Liver (tissue), 9 donors: Measurements from ENCODE around the gene COL19A1. TPM values are rescaled to one million over a fixed set of nuclear protein-coding genes. Genes with fewer than 3 reads are reported as not detected.

ENCODE experiments used
- DNase-seq: peaks from one replicate; pipeline ENCODE4 v3.0.0-alpha.2; 2017; ENCODE audit warnings: low spot score
- H3K27ac ChIP-seq, 2 donors: one replicate each; pipeline ENCODE4 v1.7.0; 2013; ENCODE audit warnings: inconsistent platforms in 2 of 2, low read length in 2 of 2, control low read depth in 1 of 2, low read depth in 1 of 2, mild to moderate bottlenecking in 1 of 2
- H3K27me3 ChIP-seq, 4 donors: one replicate each; pipeline versions ENCODE4 v1.6.1 to v1.7.0; 2013; ENCODE audit warnings: low read length in 3 of 4, inconsistent platforms in 1 of 4, mild to moderate bottlenecking in 1 of 4, moderate library complexity in 1 of 4; ENCODE audit not compliant: control insufficient read depth in 4 of 4, insufficient read depth in 4 of 4
- H3K36me3 ChIP-seq, 4 donors: one replicate each; pipeline versions ENCODE4 v1.6.1 to v1.7.0; 2013; ENCODE audit warnings: low read length in 3 of 4, mild to moderate bottlenecking in 3 of 4, low read depth in 1 of 4, moderate library complexity in 1 of 4; ENCODE audit not compliant: control insufficient read depth in 4 of 4, insufficient read depth in 3 of 4
- H3K4me1 ChIP-seq, 4 donors: one replicate each; pipeline versions ENCODE4 v1.6.1 to v1.7.0; 2013; ENCODE audit warnings: low read length in 3 of 4, mild to moderate bottlenecking in 3 of 4, moderate library complexity in 1 of 4; ENCODE audit not compliant: control insufficient read depth in 4 of 4, insufficient read depth in 4 of 4
- H3K4me3 ChIP-seq, 3 donors: one replicate each; pipeline versions ENCODE4 v1.6.1 to v1.7.0; 2013; ENCODE audit warnings: low read length in 3 of 3, control low read depth in 1 of 3, low read depth in 1 of 3, mild to moderate bottlenecking in 1 of 3
- H3K9ac ChIP-seq, 2 donors: one replicate each; pipeline ENCODE4 v1.7.0; 2013; ENCODE audit warnings: low read length in 2 of 2, mild to moderate bottlenecking in 2 of 2, moderate library complexity in 2 of 2, control low read depth in 1 of 2, low read depth in 1 of 2
- H3K9me3 ChIP-seq, 4 donors: one replicate each; pipeline versions ENCODE4 v1.6.1 to v1.7.0; 2013; ENCODE audit warnings: low read length in 3 of 4; ENCODE audit not compliant: control insufficient read depth in 4 of 4
- EGR1 ChIP-seq, 2 donors: IDR thresholded peaks; 2 replicates each; pipeline ENCODE4 v1.6.1; 2016 to 2018; ENCODE audit warnings: antibody characterized with exemption in 2 of 2, low read depth in 2 of 2
- FOXA1 ChIP-seq: IDR thresholded peaks from 2 replicates; pipeline ENCODE4 v1.6.1; 2016; ENCODE audit warnings: antibody characterized with exemption
- FOXA2 ChIP-seq: IDR thresholded peaks from 2 replicates; pipeline ENCODE4 v1.6.1; 2016; ENCODE audit warnings: antibody characterized with exemption
- GABPA ChIP-seq, 2 donors: IDR thresholded peaks in 1 of 2; conservative IDR thresholded peaks in 1 of 2; 2 replicates each; pipeline ENCODE4 v1.6.1; 2016; ENCODE audit warnings: antibody characterized with exemption in 2 of 2, mild to moderate bottlenecking in 1 of 2, moderate library complexity in 1 of 2
- HNF4A ChIP-seq, 2 donors: conservative IDR thresholded peaks; 2 replicates each; pipeline ENCODE4 v1.6.1; 2016; ENCODE audit warnings: antibody characterized with exemption in 2 of 2, mild to moderate bottlenecking in 2 of 2
- HNF4G ChIP-seq: IDR thresholded peaks from 2 replicates; pipeline ENCODE4 v1.6.1; 2016; ENCODE audit warnings: antibody characterized with exemption
- JUND ChIP-seq, 2 donors: IDR thresholded peaks; 2 replicates each; pipeline ENCODE4 v1.6.1; 2016; ENCODE audit warnings: antibody characterized with exemption in 2 of 2
- MAX ChIP-seq: IDR thresholded peaks from 2 replicates; pipeline ENCODE4 v1.6.1; 2016; ENCODE audit warnings: antibody characterized with exemption
- NR2F2 ChIP-seq: IDR thresholded peaks from 2 replicates; pipeline ENCODE4 v1.6.1; 2016; ENCODE audit warnings: antibody characterized with exemption
- RAD21 ChIP-seq, 2 donors: IDR thresholded peaks; 2 replicates each; pipeline ENCODE4 v1.6.1; 2016; ENCODE audit warnings: antibody characterized with exemption in 2 of 2, mild to moderate bottlenecking in 2 of 2
- REST ChIP-seq: IDR thresholded peaks from 2 replicates; pipeline ENCODE4 v1.6.1; 2016; ENCODE audit warnings: antibody characterized with exemption, mild to moderate bottlenecking
- RXRA ChIP-seq, 2 donors: IDR thresholded peaks; 2 replicates each; pipeline ENCODE4 v1.6.1; 2017 to 2018; ENCODE audit warnings: antibody characterized with exemption in 2 of 2, mild to moderate bottlenecking in 1 of 2
- SP1 ChIP-seq: IDR thresholded peaks from 2 replicates; pipeline ENCODE4 v1.6.1; 2018; ENCODE audit warnings: antibody characterized with exemption, mild to moderate bottlenecking
- TAF1 ChIP-seq: conservative IDR thresholded peaks from 2 replicates; pipeline ENCODE4 v1.6.1; 2016; ENCODE audit warnings: antibody characterized with exemption, mild to moderate bottlenecking
- YY1 ChIP-seq: IDR thresholded peaks from 2 replicates; pipeline ENCODE4 v1.6.1; 2016; ENCODE audit warnings: antibody characterized with exemption, mild to moderate bottlenecking
- ZBTB33 ChIP-seq: IDR thresholded peaks from 2 replicates; pipeline ENCODE4 v1.6.1; 2016; ENCODE audit warnings: antibody characterized with exemption
- WGBS: extraction: QIAGEN DNeasy Blood & Tissue Kit; methylation state at CpG from one replicate; pipeline ENCODE4 v1.1.7; 2013; 5-methylcytosine and 5-hydroxymethylcytosine counted together
- polyA plus RNA-seq, 2 donors: library from polyadenylated mRNA; stranded (reverse) in 1 of 2; unstranded in 1 of 2; fragments of 200-250 nt in 1 of 2; fragments of >200 nt in 1 of 2; fragmentation: Nextera tagmentation in 1 of 2; extraction: Ambion mirVana in 1 of 2; gene quantifications; one replicate each; pipeline versions ENCODE4 v1.2.1 to v1.2.3, GENCODE V29; 2013 to 2015
- total RNA-seq, 2 donors: library from RNA; depleted of rRNA; stranded (reverse); fragments of >200 nt; gene quantifications; one replicate each; pipeline ENCODE4 v1.2.3, GENCODE V29; 2014
- TF ChIP-seq, protein P1 (sequence below): fragments of 150-350 bp; IDR thresholded peaks from 2 replicates; pipeline ENCODE4 v1.5.1; 2017; ENCODE audit warnings: improper control_type of control experiment, low read depth, low read length; ENCODE audit not compliant: missing input control
- TF ChIP-seq, protein P2 (sequence below): IDR thresholded peaks from 2 replicates; pipeline ENCODE4 v1.6.1; 2016; ENCODE audit warnings: antibody characterized with exemption
- donor health status: healthy.
- donor health status: healthy.
- donor health status: healthy.
- donor health status: healthy.
- donor health status: healthy.

The COL19A1 gene
- total and polyA plus RNA-seq, 4 donors: 0.25 to 0.51 TPM; not detected in 2

- DNase-seq: no peak
- WGBS: 62% methylated on average over 5 of the region's 5 CpGs
- H3K36me3 ChIP-seq: no peaks in the 10 kb centered on the region
- TF ChIP-seq GABPA (IDR thresholded peaks at IDR 0.05 in 1 of 2, conservative IDR thresholded peaks at IDR 0.05 in 1 of 2): no peak
- TF ChIP-seq SP1: no peak
- TF ChIP-seq REST: no peak
- no peak for TF ChIP-seq TAF1
- no peak for TF ChIP-seq FOXA2
- TF ChIP-seq JUND (IDR thresholded peaks at IDR 0.05): no peak
- TF ChIP-seq, protein P1, sequence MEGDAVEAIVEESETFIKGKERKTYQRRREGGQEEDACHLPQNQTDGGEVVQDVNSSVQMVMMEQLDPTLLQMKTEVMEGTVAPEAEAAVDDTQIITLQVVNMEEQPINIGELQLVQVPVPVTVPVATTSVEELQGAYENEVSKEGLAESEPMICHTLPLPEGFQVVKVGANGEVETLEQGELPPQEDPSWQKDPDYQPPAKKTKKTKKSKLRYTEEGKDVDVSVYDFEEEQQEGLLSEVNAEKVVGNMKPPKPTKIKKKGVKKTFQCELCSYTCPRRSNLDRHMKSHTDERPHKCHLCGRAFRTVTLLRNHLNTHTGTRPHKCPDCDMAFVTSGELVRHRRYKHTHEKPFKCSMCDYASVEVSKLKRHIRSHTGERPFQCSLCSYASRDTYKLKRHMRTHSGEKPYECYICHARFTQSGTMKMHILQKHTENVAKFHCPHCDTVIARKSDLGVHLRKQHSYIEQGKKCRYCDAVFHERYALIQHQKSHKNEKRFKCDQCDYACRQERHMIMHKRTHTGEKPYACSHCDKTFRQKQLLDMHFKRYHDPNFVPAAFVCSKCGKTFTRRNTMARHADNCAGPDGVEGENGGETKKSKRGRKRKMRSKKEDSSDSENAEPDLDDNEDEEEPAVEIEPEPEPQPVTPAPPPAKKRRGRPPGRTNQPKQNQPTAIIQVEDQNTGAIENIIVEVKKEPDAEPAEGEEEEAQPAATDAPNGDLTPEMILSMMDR: no peak
- no peak for TF ChIP-seq NR2F2
- TF ChIP-seq HNF4G: no peak
- TF ChIP-seq HNF4A (conservative IDR thresholded peaks at IDR 0.05): no peak
- TF ChIP-seq MAX: no peak
- no peak for TF ChIP-seq FOXA1
- TF ChIP-seq RXRA (IDR thresholded peaks at IDR 0.05): no peak
- TF ChIP-seq, protein P2, sequence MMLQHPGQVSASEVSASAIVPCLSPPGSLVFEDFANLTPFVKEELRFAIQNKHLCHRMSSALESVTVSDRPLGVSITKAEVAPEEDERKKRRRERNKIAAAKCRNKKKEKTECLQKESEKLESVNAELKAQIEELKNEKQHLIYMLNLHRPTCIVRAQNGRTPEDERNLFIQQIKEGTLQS: no peak
- no peak for TF ChIP-seq RAD21 (IDR thresholded peaks at IDR 0.05)
- TF ChIP-seq YY1: no peak
- TF ChIP-seq EGR1 (IDR thresholded peaks at IDR 0.05; ENCODE audit: low read depth in 2 of 2): no peak
- TF ChIP-seq ZBTB33: no peak
- no peak overlapping the region for H3K27ac ChIP-seq
- no peaks in the 10 kb centered on the region for H3K4me1 ChIP-seq
- no peak overlapping the region for H3K9ac ChIP-seq
- H3K9me3 ChIP-seq: no peaks in the 10 kb centered on the region
- no peaks in the 10 kb centered on the region for H3K27me3 ChIP-seq
- H3K4me3 ChIP-seq: no peak overlapping the region
Measured at GRCh38 chr6:69988458-69989126, 122.2 kb downstream of the COL19A1 start.
